Measurements from ENCODE around the gene TOM1.

DNA sequence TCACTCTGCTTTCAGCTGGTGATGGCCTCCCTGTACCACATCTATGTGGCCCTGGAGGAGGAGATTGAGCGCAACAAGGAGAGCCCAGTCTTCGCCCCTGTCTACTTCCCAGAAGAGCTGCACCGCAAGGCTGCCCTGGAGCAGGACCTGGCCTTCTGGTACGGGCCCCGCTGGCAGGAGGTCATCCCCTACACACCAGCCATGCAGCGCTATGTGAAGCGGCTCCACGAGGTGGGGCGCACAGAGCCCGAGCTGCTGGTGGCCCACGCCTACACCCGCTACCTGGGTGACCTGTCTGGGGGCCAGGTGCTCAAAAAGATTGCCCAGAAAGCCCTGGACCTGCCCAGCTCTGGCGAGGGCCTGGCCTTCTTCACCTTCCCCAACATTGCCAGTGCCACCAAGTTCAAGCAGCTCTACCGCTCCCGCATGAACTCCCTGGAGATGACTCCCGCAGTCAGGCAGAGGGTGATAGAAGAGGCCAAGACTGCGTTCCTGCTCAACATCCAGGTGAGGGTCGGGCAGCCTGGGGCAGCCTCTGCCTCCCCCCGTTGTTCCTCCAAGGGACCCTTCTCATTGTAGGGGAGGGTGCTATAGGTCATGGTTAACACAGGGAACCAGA, 87.1 kb downstream of the TOM1 start:
- TF ChIP-seq, protein P1, sequence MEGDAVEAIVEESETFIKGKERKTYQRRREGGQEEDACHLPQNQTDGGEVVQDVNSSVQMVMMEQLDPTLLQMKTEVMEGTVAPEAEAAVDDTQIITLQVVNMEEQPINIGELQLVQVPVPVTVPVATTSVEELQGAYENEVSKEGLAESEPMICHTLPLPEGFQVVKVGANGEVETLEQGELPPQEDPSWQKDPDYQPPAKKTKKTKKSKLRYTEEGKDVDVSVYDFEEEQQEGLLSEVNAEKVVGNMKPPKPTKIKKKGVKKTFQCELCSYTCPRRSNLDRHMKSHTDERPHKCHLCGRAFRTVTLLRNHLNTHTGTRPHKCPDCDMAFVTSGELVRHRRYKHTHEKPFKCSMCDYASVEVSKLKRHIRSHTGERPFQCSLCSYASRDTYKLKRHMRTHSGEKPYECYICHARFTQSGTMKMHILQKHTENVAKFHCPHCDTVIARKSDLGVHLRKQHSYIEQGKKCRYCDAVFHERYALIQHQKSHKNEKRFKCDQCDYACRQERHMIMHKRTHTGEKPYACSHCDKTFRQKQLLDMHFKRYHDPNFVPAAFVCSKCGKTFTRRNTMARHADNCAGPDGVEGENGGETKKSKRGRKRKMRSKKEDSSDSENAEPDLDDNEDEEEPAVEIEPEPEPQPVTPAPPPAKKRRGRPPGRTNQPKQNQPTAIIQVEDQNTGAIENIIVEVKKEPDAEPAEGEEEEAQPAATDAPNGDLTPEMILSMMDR (IDR thresholded peaks at IDR 0.05) = no peak
- no peak for TF ChIP-seq EP300 (IDR thresholded peaks at IDR 0.05)

All from tibial nerve (tissue), 4 donors.